SIG-M5 treated with dmso at 0.1 percent for 504 hours (cell line): Measurements from ENCODE around the gene AUH.

ENCODE experiments used
- DNase-seq: peaks from one replicate; lab custom pipeline; 2025; ENCODE audit not compliant: unreplicated experiment; lab: John Stamatoyannopoulos, UW

The AUH gene

GRCh38 chr9:91253488-91253887, 108.2 kb downstream of the AUH start:
- DNase-seq, result no peak

GRCh38 chr9:91248707-91249106, 113.0 kb downstream of the AUH start:
- no peak for DNase-seq

GRCh38 chr9:91247278-91247677, 114.4 kb downstream of the AUH start:
- DNase-seq, result no peak

- no peak for DNase-seq
These were observed 114.9 kb downstream of the AUH start for GRCh38 chr9:91246846-91247245.

- no peak for DNase-seq
These were observed 116.0 kb downstream of the AUH start for GRCh38 chr9:91245431-91246313.

- no peak for DNase-seq
These were observed 118.7 kb downstream of the AUH start for GRCh38 chr9:91243029-91243428.

- no peak for DNase-seq
These were observed 119.8 kb downstream of the AUH start for GRCh38 chr9:91241909-91242308.

- no peak for DNase-seq
These were observed 121.0 kb downstream of the AUH start for GRCh38 chr9:91240596-91241165.

GRCh38 chr9:91239367-91240111, 122.2 kb downstream of the AUH start:
- DNase-seq, result no peak

- DNase-seq, result no peak
These were observed 127.2 kb downstream of the AUH start for GRCh38 chr9:91234523-91234922.

- no peak for DNase-seq
These were observed 130.1 kb downstream of the AUH start for GRCh38 chr9:91231619-91232018.

- no peak for DNase-seq
These were observed 138.7 kb downstream of the AUH start for GRCh38 chr9:91223000-91223399.

- DNase-seq, result no peak
These were observed 139.3 kb downstream of the AUH start for GRCh38 chr9:91222457-91222856.

GRCh38 chr9:91221332-91221731, 140.4 kb downstream of the AUH start:
- DNase-seq, result no peak

GRCh38 chr9:91220491-91221135, 141.1 kb downstream of the AUH start:
- DNase-seq, result no peak

- DNase-seq, result no peak
These were observed 141.7 kb downstream of the AUH start for GRCh38 chr9:91220021-91220420.

GRCh38 chr9:91219557-91219956, 142.2 kb downstream of the AUH start:
- DNase-seq, result no peak

- no peak for DNase-seq
These were observed 144.3 kb downstream of the AUH start for GRCh38 chr9:91217388-91217787.

GRCh38 chr9:91214867-91215266, 146.9 kb downstream of the AUH start:
- DNase-seq, result no peak

GRCh38 chr9:91214086-91214485, 147.6 kb downstream of the AUH start:
- no peak for DNase-seq

GRCh38 chr9:91212596-91213243, 149.0 kb downstream of the AUH start:
- no peak for DNase-seq
